HG03521 (cell line): Measurements from ENCODE around the gene FIGN.

ENCODE experiments used
- ATAC-seq: cut with Tn5 transposase; IDR thresholded peaks from one replicate; pipeline ENCODE4 v1.9.1; 2021; ENCODE audit warnings: mild to moderate bottlenecking, moderate library complexity; ENCODE audit not compliant: unreplicated experiment

The FIGN gene

GRCh38 chr2:163665051-163665450, 70.8 kb downstream of the FIGN start:
- ATAC-seq, result no peak

GRCh38 chr2:163664610-163665009, 71.2 kb downstream of the FIGN start:
- no peak for ATAC-seq

GRCh38 chr2:163662141-163662780, 73.5 kb downstream of the FIGN start:
- ATAC-seq, result no peak

GRCh38 chr2:163659224-163659623, 76.6 kb downstream of the FIGN start:
- ATAC-seq, result no peak

GRCh38 chr2:163658556-163658955, 77.3 kb downstream of the FIGN start:
- ATAC-seq, result no peak

GRCh38 chr2:163657281-163657656, 78.5 kb downstream of the FIGN start:
- no peak for ATAC-seq

GRCh38 chr2:163656622-163657280, 79.1 kb downstream of the FIGN start:
- no peak for ATAC-seq

- ATAC-seq, result no peak
These were observed 80.1 kb downstream of the FIGN start for GRCh38 chr2:163655667-163656066.

GRCh38 chr2:163652751-163653150, 83.1 kb downstream of the FIGN start:
- no peak for ATAC-seq

GRCh38 chr2:163649080-163649479, 86.7 kb downstream of the FIGN start:
- ATAC-seq, result no peak

- ATAC-seq, result no peak
These were observed 88.5 kb downstream of the FIGN start for GRCh38 chr2:163647300-163647699.

GRCh38 chr2:163646687-163647086, 89.1 kb downstream of the FIGN start:
- no peak for ATAC-seq

GRCh38 chr2:163644238-163644637, 91.6 kb downstream of the FIGN start:
- ATAC-seq, result no peak

GRCh38 chr2:163641986-163642385, 93.8 kb downstream of the FIGN start:
- ATAC-seq, result no peak

- no peak for ATAC-seq
These were observed 95.1 kb downstream of the FIGN start for GRCh38 chr2:163640542-163641193.

GRCh38 chr2:163637871-163638270, 97.9 kb downstream of the FIGN start:
- no peak for ATAC-seq

- ATAC-seq, result no peak
These were observed 102.5 kb downstream of the FIGN start for GRCh38 chr2:163633291-163633690.

GRCh38 chr2:163630836-163631235, 105.0 kb downstream of the FIGN start:
- no peak for ATAC-seq

- no peak for ATAC-seq
These were observed 109.1 kb downstream of the FIGN start for GRCh38 chr2:163626639-163627109.

- ATAC-seq, result no peak
These were observed 109.6 kb downstream of the FIGN start for GRCh38 chr2:163626208-163626607.

- no peak for ATAC-seq
These were observed 110.2 kb downstream of the FIGN start for GRCh38 chr2:163625632-163626031.

GRCh38 chr2:163621445-163622004, 114.3 kb downstream of the FIGN start:
- no peak for ATAC-seq
